Osteoblast (primary cell): ENCODE results near the gene MIAT. TPM values are rescaled to one million over a fixed set of nuclear protein-coding genes. Genes with fewer than 3 reads are reported as not detected.

ENCODE experiments used
- DNase-seq: peaks from one replicate; pipeline ENCODE4 v3.0.0; 2011; ENCODE audit warnings: low spot score, mixed read lengths; ENCODE audit not compliant: insufficient read length; ENCODE audit errors: missing footprints
- H2AFZ ChIP-seq: 2 replicates; pipeline ENCODE4 v1.6.0; 2011; ENCODE audit warnings: mild to moderate bottlenecking, low read length
- H3K27ac ChIP-seq: 2 replicates; pipeline ENCODE4 v1.5.1; 2011; ENCODE audit warnings: mild to moderate bottlenecking, low read depth, low read length, moderate library complexity
- H3K27me3 ChIP-seq: 2 replicates; pipeline ENCODE4 v1.6.0; 2012; ENCODE audit warnings: mild to moderate bottlenecking, control low read depth, inconsistent platforms, low read length, moderate library complexity; ENCODE audit not compliant: insufficient read depth
- H3K36me3 ChIP-seq: 2 replicates; pipeline ENCODE4 v1.5.1; 2011; ENCODE audit warnings: mild to moderate bottlenecking, low read length, control low read depth, moderate library complexity; ENCODE audit not compliant: insufficient read depth
- H3K4me1 ChIP-seq: 2 replicates; pipeline ENCODE4 v1.5.1; 2011; ENCODE audit warnings: mild to moderate bottlenecking, low read length, control low read depth, moderate library complexity; ENCODE audit not compliant: insufficient read depth
- H3K4me2 ChIP-seq: 2 replicates; pipeline ENCODE4 v1.6.0; 2011; ENCODE audit warnings: mild to moderate bottlenecking, low read length; ENCODE audit not compliant: insufficient read depth
- H3K4me3 ChIP-seq: fragments of 200-600 bp; sonication (generic); 3 replicates; pipeline ENCODE4 v1.5.1; 2012; ENCODE audit warnings: mild to moderate bottlenecking, low read length, inconsistent platforms; ENCODE audit not compliant: insufficient read depth
- H3K79me2 ChIP-seq: 2 replicates; pipeline ENCODE4 v1.6.0; 2012; ENCODE audit warnings: mild to moderate bottlenecking, low read length, control low read depth, inconsistent platforms; ENCODE audit not compliant: insufficient read depth
- H3K9me3 ChIP-seq: 2 replicates; pipeline ENCODE4 v1.5.1; 2011; ENCODE audit warnings: low read depth, low read length, control low read depth
- H4K20me1 ChIP-seq: 2 replicates; pipeline ENCODE4 v1.6.0; 2012; ENCODE audit warnings: mild to moderate bottlenecking, low read length, control low read depth; ENCODE audit not compliant: insufficient read depth
- CTCF ChIP-seq: IDR thresholded peaks from 2 replicates; pipeline ENCODE4 v1.5.1; 2011; ENCODE audit warnings: mild to moderate bottlenecking, low read depth, low read length, moderate library complexity; ENCODE audit errors: extremely low read depth
- total RNA-seq: library from RNA; depleted of rRNA; stranded (reverse); fragments of >200 nt; gene quantifications from 2 replicates; pipeline ENCODE4 v1.2.3, GENCODE V29; 2012

Gene MIAT
- total RNA-seq, 1 donor = 1.8 TPM

GRCh38 chr22:26648011-26648497, 9.3 kb upstream of the MIAT start:
- H3K4me2 ChIP-seq = no peak overlapping the region
- no peaks in the 10 kb centered on the region for H3K79me2 ChIP-seq
- no peak overlapping the region for H3K27ac ChIP-seq
- H4K20me1 ChIP-seq = no peaks in the 10 kb centered on the region
- H3K9me3 ChIP-seq = no peaks in the 10 kb centered on the region
- no peak for TF ChIP-seq CTCF
- peaks cover 20% of the 10 kb centered on the region for H3K4me1 ChIP-seq
- DNase-seq = no peak
- H3K4me3 ChIP-seq = no peak overlapping the region
- no peaks in the 10 kb centered on the region for H3K36me3 ChIP-seq
- no peak overlapping the region for H2AFZ ChIP-seq
- H3K27me3 ChIP-seq = peaks cover 63% of the 10 kb centered on the region

- H3K36me3 ChIP-seq = no peaks in the 10 kb centered on the region
- no peaks in the 10 kb centered on the region for H3K9me3 ChIP-seq
- no peak for TF ChIP-seq CTCF
- H2AFZ ChIP-seq = no peak overlapping the region
- H3K27me3 ChIP-seq = peaks cover 63% of the 10 kb centered on the region
- no peak overlapping the region for H3K4me3 ChIP-seq
- no peak for DNase-seq
- H3K79me2 ChIP-seq = no peaks in the 10 kb centered on the region
- peaks cover 20% of the 10 kb centered on the region for H3K4me1 ChIP-seq
- H3K4me2 ChIP-seq = no peak overlapping the region
- no peak overlapping the region for H3K27ac ChIP-seq
- no peaks in the 10 kb centered on the region for H4K20me1 ChIP-seq
Measured at GRCh38 chr22:26648528-26649388, 8.6 kb upstream of the MIAT start.

GRCh38 chr22:26650722-26651421, 6.5 kb upstream of the MIAT start:
- Histone ChIP-seq H3K9me3 (no peaks in the 10 kb centered on the region), H3K4me1 (peaks cover 10% of the 10 kb centered on the region), H3K27ac (no peak overlapping the region), H2AFZ (no peak overlapping the region), H3K27me3 (peaks cover 72% of the 10 kb centered on the region), H3K36me3 (no peaks in the 10 kb centered on the region), H3K4me3 (no peak overlapping the region), H3K4me2 (no peak overlapping the region), H4K20me1 (no peaks in the 10 kb centered on the region), H3K79me2 (no peaks in the 10 kb centered on the region)
- no peak for TF ChIP-seq CTCF
- no peak for DNase-seq

GRCh38 chr22:26651815-26652214, 5.6 kb upstream of the MIAT start:
- Histone ChIP-seq H3K79me2 (no peaks in the 10 kb centered on the region), H3K9me3 (no peaks in the 10 kb centered on the region), H3K36me3 (no peaks in the 10 kb centered on the region), H2AFZ (no peak overlapping the region), H3K27me3 (peaks cover 67% of the 10 kb centered on the region), H4K20me1 (no peaks in the 10 kb centered on the region), H3K4me3 (no peak overlapping the region), H3K4me1 (peaks cover under 1% of the 10 kb centered on the region), H3K27ac (no peak overlapping the region), H3K4me2 (no peak overlapping the region)
- DNase-seq = no peak
- no peak for TF ChIP-seq CTCF
